Panc1 (cell line): ENCODE results near the gene LRRC3B.

Source experiments
- CTCF ChIP-seq: fragments of 450-650 bp; IDR thresholded peaks from 2 replicates; pipeline ENCODE4 v1.5.1; 2017; ENCODE audit warnings: mild to moderate bottlenecking
- POLR2AphosphoS5 ChIP-seq: IDR thresholded peaks from 2 replicates; pipeline ENCODE4 v1.6.1; 2012; ENCODE audit warnings: mild to moderate bottlenecking, low read depth, low read length, moderate library complexity
- SIN3A ChIP-seq: IDR thresholded peaks from 2 replicates; pipeline ENCODE4 v1.6.1; 2012; ENCODE audit warnings: low read depth, mild to moderate bottlenecking, low read length, moderate library complexity, borderline replicate concordance; ENCODE audit not compliant: insufficient read depth
- TCF7L2 ChIP-seq: IDR thresholded peaks from 2 replicates; pipeline ENCODE4 v1.6.1; 2011; ENCODE audit warnings: mild to moderate bottlenecking, low read depth, low read length, inconsistent platforms

DNA sequence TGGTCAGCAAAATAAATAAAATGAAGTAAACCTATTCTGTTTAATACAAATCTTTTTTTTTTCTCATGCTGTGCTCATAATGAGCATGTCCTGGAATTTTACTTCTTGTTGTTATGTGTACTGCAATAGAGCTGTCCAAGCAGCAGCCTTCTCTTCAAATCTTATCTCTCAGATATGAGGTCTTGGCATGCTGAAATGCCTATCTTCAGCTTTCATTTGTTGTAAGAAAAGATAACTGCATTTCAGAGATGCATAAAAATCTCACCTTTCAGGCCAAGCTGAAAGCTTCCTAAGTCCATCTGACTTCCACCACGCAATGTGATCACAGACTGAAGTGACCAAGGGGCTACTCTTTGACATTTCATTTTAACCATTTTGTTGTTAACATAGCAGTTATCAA is 43.5 kb upstream of the LRRC3B start:
- no peak for TF ChIP-seq POLR2AphosphoS5
- TF ChIP-seq CTCF, result no peak
- no peak for TF ChIP-seq SIN3A
- TF ChIP-seq TCF7L2, result no peak
